Spleen (tissue), 7 donors: ENCODE results near the gene RHNO1.
A peak's percentile ranks its signal among the peaks of the same experiment; 100 is the strongest.

Source experiments
- POLR2A ChIP-seq, 3 donors: fragments of 450-650 bp; IDR thresholded peaks; one replicate each; pipeline ENCODE4 v1.5.1; 2017; ENCODE audit warnings: antibody characterized with exemption in 3 of 3, mild to moderate bottlenecking in 1 of 3
- POLR2AphosphoS5 ChIP-seq, 3 donors: sonication (generic); formaldehyde crosslinking; IDR thresholded peaks; one replicate each; pipeline ENCODE4 v1.5.1; 2017; ENCODE audit warnings: antibody characterized with exemption in 3 of 3
- TF ChIP-seq, protein P1 (sequence below), 11 experiments: fragments of 200-600 bp in 7 of 11; fragments of 450-650 bp in 4 of 11; sonication (generic) in 4 of 11; IDR thresholded peaks in 8 of 11; conservative IDR thresholded peaks in 3 of 11; 1 replicate in 7 of 11; 2 replicates in 4 of 11; pipeline versions ENCODE4 v1.4.0 to v1.8.0; 2016 to 2021; ENCODE audit warnings: antibody characterized with exemption in 11 of 11, inconsistent platforms in 4 of 11, mild to moderate bottlenecking in 1 of 11
- donor health status: DM: no; HTN: no; CAD: no; lungs with moderate emphysema.
- donor health status: DM: no; HTN: no; CAD: no.
- donor health status: DM: no; HTN: no; CAD: no.

DNA sequence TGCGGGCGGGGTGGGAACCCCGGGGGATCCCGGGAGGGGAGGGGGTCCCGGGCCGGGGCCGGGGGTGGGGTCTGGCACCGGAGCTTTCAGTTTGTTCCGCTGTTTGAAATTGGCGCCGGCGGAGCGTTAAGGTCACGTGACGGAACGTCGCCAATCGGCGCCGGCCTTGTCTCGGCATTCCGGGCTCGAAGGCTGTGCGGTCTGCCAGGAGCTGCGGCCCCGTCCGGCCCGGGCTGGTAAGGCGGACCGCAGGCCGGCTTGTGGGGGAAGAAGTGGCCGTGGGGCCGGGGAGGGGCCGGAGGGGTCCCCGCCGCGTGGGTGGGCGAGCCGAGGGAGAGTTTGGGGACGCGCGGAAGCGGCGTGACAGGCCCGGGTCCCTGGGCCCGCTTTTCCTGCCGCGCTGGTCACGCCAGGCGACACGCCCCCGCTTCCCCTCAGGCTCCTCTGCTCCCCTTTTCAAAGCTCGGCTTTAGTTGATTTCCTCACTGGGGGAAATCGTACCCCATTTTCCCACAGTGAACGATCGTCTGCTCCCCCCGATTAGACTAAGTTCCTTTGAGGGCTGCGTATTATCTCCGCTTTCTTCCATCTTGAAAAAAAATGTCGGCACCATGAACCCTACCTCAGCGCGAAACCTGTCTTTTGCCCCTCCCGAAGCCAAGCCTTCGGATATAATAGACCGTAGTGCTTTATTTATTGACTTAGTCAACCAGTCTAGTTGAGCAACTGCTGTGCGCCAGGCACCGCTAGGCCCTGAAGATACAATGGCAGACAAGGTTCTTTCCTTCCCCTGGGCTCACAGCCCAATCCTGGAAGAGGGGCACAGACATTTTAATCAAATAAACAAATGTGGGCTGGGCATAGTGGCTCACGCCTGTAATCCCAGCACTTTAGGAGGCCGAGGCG is at the start of gene RHNO1, which contains the start of gene FOXM1:
- TF ChIP-seq, protein P1, sequence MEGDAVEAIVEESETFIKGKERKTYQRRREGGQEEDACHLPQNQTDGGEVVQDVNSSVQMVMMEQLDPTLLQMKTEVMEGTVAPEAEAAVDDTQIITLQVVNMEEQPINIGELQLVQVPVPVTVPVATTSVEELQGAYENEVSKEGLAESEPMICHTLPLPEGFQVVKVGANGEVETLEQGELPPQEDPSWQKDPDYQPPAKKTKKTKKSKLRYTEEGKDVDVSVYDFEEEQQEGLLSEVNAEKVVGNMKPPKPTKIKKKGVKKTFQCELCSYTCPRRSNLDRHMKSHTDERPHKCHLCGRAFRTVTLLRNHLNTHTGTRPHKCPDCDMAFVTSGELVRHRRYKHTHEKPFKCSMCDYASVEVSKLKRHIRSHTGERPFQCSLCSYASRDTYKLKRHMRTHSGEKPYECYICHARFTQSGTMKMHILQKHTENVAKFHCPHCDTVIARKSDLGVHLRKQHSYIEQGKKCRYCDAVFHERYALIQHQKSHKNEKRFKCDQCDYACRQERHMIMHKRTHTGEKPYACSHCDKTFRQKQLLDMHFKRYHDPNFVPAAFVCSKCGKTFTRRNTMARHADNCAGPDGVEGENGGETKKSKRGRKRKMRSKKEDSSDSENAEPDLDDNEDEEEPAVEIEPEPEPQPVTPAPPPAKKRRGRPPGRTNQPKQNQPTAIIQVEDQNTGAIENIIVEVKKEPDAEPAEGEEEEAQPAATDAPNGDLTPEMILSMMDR (IDR thresholded peaks at IDR 0.05 in 8 of 11, conservative IDR thresholded peaks at IDR 0.05 in 3 of 11), result peak in 2 of 11 experiments; percentile 12 to 26
- TF ChIP-seq POLR2A (IDR thresholded peaks at IDR 0.05), result peak in 1 of 3 donors; percentile 44
- TF ChIP-seq POLR2AphosphoS5 (IDR thresholded peaks at IDR 0.05), result peak; percentile 92 to 97 (median 92)
